GM21717 (cell line): ENCODE data around the gene LENG1.
A peak's percentile ranks its signal among the peaks of the same experiment; 100 is the strongest.
"Not testable (repeated sequence)": the region's sequence is repeated elsewhere in the genome, so short reads cannot be mapped to it uniquely, and the experiment has no call there.

Experiments used
- ATAC-seq: cut with Tn5 transposase; IDR thresholded peaks from one replicate; pipeline ENCODE4 v1.9.1; 2021; ENCODE audit warnings: mild to moderate bottlenecking, moderate library complexity; ENCODE audit not compliant: unreplicated experiment

The LENG1 gene

GRCh38 chr19:54189735-54190502 lies 30.4 kb upstream of the LENG1 start:
- peak; percentile 45 for ATAC-seq

- peak; percentile 9 for ATAC-seq
Measured at GRCh38 chr19:54189145-54189734, 29.7 kb upstream of the LENG1 start, which contains the start of gene MBOAT7. Gene MBOAT7, minus strand, starts transcription at chr19:54189580. Its CDS starts 1,072 bp downstream, at chr19:54188508.

DNA sequence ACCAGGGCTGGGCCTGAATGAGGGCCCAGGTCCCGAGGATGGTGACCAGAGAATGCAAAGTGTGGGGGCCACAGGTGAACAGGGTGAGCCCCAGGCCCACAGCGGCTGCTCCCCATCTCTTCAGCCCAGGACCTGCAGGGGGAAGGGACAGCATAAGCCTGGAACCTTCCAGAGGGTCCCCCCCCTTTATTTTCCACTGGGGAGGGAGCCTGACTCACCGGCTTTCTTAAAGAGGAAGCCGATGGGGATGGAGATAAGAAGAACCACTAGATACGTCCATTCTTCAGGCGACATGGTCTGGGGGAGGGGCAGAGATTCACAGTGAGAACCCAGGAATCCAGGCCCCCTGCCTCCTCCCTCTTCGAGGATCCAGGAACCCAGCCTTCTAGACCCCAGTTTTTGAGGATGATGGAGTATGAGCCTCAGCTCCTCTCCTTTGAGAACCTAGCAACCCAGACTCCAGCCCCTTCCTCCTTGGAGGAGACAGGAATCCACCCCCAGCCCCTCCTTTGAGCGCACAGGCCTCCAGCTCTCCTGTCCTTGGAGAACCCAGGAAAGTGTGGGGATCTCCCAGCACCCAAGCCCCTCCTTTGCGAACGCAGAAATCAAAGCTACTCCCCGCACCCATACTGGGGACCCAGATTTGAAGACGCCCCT lies 28.8 kb upstream of the LENG1 start:
- ATAC-seq, result no peak

GRCh38 chr19:54186934-54187381 lies 27.4 kb upstream of the LENG1 start:
- ATAC-seq, result no peak

- ATAC-seq, result no peak
Measured at GRCh38 chr19:54186351-54186750, 26.8 kb upstream of the LENG1 start.

- no peak for ATAC-seq
Measured at GRCh38 chr19:54183431-54183830, 23.9 kb upstream of the LENG1 start.

DNA sequence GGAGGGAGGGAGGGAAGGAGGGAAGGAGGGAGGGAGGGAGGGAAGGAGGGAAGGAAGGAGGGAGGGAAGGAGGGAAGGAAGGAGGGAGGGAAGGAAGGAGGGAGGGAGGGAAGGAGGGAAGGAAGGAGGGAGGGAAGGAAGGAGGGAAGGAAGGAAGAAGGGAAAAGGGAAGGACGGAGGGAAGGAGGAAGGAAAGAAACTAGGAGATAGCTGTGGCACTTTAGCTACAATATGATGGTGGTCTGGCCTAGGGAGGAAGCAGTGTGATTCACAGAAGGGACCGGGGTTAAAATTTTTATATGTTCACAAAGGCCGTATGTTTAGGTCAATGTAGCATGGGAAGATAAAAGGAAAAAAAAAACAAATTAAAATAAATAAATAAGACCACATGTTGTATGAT lies 22.4 kb upstream of the LENG1 start:
- ATAC-seq, result not testable (repeated sequence)

- no peak for ATAC-seq
Measured at GRCh38 chr19:54180691-54181091, 21.2 kb upstream of the LENG1 start.

- ATAC-seq, result no peak
Measured at GRCh38 chr19:54179921-54180461, 20.5 kb upstream of the LENG1 start.

GRCh38 chr19:54179262-54179852 lies 19.8 kb upstream of the LENG1 start:
- no peak for ATAC-seq

- no peak for ATAC-seq
Measured at GRCh38 chr19:54178581-54179261, 19.2 kb upstream of the LENG1 start.

GRCh38 chr19:54173951-54174834 lies 14.7 kb upstream of the LENG1 start:
- no peak for ATAC-seq

DNA sequence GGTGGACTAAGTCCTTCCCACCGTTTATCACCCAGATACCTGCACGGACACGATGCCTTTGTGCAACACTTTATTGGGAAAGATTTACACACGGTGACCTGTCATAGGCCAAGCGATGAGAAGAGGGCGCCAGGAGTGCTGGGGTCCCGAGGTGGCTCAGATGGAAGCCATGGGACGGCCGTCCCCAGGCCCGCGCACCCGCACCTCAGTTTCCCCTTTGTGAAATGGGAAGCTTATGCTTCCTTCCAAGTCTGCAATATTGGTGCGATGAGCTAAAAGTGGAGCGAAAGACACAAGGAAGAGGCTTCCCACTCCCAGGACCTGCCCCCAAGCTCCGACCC lies 13.8 kb upstream of the LENG1 start:
- no peak for ATAC-seq

DNA sequence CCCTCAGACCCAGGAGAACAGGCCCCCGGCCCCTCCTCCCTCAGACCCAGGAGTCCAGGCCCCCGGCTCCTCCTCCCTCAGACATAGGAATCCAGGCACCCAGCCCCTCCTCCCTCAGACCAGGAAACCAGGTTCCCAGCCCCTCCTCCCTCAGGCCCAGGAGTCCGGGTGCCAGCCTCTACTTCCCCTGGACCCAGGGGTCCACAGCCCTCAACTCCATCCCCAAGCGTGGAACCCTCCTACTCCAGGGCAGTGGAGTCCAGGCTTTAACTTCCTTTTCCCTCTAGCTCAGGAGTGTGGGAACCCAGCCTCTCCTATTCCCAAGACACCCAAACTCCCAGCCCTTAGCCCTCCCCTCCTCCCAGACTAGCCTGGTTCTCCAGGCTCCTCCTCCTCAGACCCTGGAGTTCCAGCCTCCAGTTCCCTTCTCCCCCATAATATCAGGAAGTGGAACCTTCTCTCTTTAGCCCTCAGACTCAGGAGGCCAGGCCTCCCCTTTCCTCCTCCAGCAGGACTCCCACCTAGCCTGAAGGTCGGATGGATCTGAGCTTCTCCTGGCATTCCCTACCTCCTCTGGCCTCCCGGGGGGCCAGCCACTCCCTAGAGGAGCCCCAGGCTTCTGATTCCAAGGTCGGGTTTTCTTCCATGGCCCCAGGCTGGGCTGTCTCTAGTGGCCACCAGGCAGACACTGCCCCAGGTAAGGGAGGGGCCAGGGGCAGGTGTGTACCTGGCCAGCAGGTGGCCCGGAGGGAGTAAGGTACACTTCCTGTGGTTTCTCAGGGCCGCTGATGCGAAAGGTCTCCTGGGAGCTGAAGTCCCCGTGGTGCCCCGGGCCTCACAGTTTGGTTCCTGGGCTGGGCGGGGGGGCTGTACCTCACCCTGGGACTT lies 13.2 kb upstream of the LENG1 start, which contains the start of gene TMC4:
Gene TMC4, minus strand, starts transcription at position 690 of the 888 bp plus-strand sequence. Its CDS starts 43 bp downstream, at position 647.
- ATAC-seq, result no peak

- ATAC-seq, result not testable (repeated sequence)
Measured at GRCh38 chr19:54171736-54172431, 12.4 kb upstream of the LENG1 start.

GRCh38 chr19:54169149-54169740 lies 9.7 kb upstream of the LENG1 start:
- ATAC-seq, result no peak

DNA sequence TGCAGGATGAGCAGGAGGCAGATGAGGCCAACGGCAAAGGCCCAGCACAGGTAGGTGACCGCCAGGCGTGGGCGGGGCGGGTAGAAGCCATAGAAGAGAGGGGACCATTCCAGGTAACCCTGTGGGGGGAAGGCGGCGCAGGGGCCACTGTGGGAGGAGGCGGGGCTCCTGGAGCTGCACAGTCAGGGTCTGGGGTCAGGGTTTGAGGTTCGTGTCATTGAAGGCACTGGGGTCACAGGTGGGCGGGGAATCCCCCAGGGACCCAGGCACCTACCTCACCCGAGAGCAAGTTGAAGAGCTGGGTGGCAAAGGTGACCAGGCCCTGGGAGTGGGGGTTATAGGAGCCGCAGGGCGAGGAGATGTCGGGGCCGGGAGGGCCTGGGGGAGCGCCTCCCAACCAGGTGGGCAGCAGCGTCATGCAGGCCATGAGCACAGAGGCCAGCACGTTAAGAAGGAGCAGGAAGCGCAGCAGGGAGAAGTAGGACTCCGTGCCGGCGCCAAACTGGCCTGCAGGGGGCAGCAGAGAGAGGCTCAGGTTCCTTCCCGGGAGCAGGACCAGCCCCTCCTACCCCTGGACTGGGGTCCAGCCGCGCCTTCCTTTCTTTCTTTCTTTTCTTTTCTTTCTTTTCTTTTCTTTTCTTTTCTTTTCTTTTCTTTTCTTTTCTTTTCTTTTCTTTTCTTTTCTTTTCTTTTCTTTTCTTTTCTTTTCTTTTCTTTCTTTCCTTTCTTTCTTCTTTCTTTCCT lies 8.8 kb upstream of the LENG1 start:
- ATAC-seq, result no peak
